ENCODE measurements around the gene FAM20A.
"Not testable (repeated sequence)": the region's sequence is repeated elsewhere in the genome, so short reads cannot be mapped to it uniquely, and the experiment has no call there.

Gene FAM20A

DNA sequence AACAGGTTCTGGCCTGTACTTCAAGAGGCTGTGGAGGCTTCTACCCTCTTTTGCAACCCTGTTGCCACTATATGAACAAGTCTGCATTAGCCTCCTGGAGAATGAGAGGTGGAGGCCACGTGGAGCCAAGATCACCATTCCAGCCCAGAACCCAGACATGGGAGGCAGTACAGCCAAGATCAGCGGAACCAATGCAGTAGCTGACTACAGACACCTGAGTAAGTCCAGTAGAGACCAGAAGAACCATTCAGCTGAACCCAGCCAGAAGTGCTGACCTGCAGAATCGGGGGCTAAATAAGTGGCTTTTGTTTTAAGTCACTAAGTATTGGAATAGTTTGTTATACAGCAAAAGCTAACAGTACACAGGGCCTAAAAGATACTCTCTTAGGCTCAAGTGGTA lies 12.1 kb downstream of the FAM20A start:
- DNase-seq (ENCODE audit: low spot score): no peak

DNA sequence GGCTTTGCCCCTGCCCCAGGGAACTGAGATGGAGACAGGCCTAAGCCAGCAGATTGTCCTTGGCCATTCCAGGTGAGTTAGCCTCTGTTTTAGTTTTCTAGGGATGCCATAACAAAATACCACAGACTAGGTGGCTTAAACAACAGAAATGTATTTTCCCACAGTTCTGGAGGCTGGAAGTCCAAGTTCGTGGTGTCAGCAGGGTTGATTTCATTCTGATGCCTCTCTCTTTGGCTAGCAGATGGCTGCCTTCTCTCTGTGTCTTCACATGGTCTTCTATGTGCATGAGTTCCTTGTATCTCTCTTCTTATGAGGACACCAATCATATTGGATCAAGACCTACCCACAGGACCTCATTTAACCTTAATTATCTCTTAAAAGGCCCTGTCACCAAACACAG lies 12.8 kb downstream of the FAM20A start:
- DNase-seq (ENCODE audit: low spot score): no peak

DNA sequence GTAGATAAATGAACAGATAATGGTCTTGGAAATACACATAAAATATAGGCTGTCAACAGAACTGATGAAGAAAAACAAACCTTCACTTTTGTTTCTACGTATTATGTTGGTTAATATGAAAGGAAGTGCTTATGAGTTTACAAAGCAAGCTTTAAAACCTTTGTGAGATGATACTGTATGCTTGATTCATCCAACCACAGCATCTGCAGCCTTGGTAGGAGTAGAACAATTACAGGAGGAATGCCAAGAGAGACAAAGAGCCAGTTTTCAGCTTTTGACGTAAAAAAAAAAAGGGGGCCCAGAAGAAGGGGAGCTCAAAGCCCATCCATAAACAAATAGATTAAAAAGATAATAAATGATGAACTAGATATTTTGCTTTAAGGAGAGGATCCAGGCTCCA lies 13.3 kb downstream of the FAM20A start:
- DNase-seq (ENCODE audit: low spot score): no peak

DNA sequence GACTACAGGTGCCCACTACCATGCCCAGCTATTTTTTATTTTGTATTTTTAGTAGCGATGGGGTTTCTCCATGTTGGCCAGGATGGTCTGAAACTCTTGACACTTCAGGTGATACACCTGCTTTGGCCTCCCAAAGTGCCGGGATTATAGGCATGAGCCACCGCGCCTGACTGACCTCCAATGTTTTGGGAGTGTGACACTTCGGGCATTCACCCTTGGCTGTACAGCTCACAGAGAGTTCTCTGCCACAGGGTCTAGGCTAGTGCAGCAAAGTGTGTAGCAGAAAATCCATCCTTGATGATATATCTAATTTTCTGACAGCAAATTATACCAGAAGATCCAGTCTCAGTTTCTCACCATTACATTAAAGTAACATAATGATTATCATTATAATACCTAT lies 14.1 kb downstream of the FAM20A start:
- DNase-seq (ENCODE audit: low spot score): no peak

DNA sequence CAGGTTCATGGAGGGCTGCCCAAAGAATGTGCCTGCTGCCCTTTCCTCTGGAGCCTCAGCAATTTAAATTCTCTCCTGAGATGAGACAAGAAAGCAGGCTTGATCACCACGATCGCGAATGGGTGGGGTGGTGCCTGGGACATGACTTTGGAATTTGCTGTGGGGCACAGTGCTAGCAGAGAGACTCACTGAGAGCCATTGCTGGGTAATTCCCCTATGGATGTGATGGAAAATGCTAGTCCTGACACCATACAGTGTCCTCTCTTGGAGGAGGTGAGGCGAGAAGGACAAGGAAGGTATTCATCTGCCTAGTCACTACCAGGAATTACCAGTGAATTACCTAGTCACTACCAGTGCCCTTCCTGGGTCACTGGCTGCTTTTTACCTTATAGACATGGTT lies 15.5 kb downstream of the FAM20A start:
- DNase-seq (ENCODE audit: low spot score): no peak

DNA sequence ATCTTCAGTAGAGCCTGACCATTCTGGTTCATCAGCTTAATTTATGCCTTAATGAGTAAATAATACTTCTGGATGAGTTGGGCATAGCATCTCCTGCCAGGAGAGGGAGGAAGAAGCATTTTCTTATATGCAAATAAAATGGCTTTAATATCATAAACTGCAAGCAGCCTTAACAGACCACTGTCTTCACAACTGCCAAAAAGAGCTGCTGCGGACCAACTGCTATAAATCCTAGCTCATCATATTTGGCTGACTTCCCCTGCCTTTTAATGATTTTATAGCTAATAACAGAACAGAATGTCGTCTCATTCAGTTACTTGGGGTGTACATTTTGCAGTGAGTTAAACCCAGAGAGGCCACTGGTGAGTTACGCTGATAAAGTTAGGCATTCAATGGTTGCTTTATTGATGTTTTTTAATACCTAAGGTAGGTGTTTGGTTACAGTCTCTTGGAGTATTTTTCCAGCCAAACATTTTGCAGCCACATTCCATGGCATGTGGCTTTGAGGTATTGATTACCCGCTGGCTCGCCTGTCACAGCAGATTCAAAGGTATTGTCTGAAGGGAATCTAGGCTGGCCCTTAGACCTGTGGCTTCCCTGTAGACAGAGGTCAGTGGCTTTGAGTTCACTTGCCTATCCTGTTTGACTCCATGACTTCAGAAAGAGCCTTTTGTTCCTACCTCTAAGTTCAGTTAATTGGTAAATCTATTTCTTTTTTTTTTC lies 16.4 kb downstream of the FAM20A start:
- DNase-seq (ENCODE audit: low spot score): peak; percentile 59

DNA sequence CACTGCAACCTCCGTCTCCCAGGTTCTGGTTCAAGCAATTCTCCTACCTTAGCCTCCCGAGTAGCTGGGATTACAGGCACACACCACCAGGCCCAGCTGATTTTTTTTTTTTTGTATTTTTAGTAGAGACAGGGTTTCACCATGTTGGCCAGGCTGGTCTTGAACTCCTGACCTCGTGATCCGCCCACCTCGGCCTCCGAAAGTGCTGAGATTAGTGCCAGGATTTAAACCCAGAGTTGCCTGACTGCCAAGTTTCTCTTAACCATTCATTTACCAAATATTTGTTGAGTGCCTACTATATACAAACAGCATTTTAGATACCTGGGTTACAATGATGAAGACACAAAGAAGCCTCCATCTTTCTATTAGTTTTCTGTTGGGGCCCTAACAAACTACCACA lies 18.3 kb downstream of the FAM20A start:
- DNase-seq (ENCODE audit: low spot score): not testable (repeated sequence)

DNA sequence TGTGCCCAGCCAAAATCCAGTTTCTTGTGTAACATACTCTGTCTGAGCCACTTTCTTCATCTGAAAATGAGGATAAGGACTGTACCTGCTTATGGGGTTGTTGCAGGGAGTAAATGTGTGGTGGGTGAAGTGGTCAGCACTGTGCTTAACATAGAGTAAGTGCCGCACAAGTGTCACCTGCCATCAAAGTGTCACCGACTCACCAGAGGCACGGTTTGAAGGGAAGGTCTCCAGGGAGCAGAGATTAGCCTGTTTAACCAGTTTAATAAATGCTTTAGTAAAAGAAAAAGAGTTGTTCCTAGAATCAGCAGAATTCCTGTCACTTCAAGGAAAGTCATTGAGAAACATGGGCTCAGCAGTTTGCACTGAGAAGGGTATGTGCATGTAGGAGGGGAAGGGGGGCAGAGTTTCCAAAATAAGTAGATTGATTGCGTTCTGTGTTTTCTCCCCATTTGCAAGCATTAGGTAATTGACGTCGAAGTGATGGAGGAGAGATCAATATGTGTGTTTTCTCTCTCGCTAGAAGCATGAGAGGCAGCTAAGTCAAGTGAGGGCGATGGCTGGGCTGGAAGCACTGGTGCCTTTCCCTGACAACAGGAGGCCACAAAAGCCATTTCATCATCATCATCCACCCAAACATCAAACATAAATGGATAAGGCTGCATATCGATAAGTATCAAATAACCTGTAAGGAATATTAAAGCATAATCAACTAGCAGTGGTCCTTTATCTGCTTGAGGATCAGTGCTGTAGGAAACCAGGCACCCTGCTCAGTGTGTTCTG lies 19.1 kb downstream of the FAM20A start:
- DNase-seq (ENCODE audit: low spot score): no peak

DNA sequence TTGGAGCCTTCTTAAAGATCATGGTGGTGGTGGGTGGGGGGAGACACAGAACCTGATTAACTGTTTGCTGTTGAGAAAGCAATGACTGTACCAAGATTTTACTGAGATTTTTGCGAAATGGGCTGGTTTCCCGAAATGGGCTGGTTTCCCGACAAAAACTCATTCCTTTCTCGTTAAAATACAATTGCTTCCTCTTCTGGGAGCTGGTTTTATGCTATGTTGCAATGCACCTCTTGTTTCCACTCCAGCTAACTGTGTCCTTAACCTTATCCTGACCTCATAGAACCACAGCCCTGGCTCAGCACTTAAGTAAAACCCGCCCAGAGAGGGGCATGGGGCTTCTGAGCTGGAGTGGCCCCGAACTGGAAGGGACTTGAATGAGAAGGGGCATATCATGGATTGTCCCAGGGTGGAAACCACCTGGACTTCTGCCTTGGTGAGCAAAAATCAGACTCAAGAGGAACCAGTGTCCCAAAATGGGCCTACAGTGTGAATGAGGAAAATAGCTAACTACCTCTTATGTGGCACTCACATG lies 20.9 kb downstream of the FAM20A start:
- DNase-seq (ENCODE audit: low spot score): peak; percentile 55

DNA sequence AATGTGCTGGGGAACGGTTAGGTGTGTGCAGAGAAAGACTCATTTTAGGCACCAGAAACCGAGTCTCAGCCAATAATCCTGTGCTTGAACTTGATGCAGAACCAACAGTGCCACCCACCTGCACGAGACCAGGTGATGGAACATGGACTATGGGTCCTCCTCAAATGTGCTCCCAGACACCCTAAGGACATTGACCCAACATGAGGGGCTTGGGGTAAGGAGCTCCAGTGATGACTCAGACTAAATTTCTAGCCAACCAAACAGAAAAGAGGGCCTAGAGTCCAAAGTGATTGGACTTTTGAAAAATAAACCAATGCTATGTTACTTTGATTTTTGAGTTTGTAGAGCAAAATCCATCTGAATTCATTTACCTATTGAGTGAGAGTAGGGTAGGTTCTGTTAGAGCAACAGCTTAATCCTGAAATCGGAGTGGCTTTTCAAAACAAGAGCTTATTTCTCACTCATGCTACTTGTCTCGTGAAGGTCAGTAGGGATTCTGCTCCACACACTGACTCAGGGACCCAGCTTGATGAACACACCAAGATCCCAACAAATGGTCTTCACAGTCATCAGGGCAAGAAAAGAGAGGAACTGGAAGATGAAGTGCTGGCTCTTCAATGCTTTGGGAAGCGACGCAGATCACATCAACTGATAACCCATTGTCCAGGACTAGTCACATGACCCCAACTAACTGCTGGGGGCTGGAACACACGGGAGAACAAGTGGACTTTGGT lies 21.8 kb downstream of the FAM20A start:
- no peak for DNase-seq (ENCODE audit: low spot score)

DNA sequence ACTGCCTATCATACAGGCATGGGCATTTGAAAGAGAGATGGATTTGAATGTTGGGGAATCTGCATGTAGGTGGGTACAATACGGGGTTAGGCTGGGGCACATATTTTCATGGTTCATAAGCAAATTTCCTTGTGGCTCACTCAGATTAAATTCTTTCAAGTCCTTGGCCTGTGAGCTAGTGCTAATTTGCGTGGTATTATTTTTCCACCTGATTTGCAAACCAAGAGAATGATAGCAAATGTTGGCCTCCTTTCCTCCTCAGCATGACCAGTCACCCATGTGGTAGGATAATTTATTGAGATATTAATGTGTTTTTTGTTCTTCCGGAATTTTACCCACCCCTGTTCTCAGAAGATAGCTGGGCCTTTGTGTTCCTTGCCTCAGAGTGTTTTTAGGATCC lies 22.9 kb downstream of the FAM20A start:
- no peak for DNase-seq (ENCODE audit: low spot score)

DNA sequence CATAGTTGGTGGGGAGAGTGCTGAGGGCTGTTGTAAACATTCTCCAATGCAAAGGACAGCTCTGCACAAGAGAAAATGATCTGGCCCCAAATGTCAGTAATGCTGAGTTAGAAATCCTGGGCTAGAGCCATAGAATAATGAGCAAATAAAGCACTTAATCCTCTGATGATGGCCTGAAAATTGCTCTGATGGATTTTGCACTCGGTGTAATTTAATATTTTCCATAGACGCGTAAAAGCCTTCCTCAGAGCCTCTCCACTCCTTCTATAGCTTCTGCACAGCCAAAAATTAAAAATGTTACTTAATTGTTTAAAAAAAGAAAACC lies 23.7 kb downstream of the FAM20A start:
- no peak for DNase-seq (ENCODE audit: low spot score)

DNA sequence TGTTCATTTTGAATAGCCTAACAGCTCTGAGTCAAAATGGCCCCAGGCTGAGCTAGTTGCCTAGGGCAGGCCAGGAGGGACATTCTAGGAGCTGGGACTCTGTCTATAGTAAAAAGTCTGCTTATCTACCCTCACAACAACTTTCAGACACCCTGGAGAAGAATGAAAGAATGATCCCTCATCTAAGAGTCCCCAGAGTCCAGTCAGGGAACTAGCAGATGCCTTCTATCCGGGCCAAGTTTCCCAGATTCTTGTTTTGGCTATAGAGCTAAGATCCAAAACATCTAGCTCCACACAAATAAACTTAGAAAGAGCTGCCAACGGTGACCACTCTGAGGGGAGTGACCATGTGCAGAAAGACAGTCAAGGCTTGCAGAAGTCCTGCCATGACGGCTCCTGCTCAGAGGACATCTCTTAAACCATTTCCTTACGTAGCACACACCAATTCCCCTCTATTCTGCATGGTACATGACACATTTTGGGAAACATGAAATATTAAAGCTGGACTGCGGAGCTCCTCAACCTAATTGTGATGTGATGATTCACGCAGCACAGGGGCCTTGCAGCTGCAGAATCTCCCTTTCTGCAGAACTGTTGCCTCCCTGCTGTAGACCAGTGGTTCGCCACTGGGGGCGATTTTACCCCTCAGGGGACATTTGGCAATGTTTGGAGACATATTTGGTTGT lies 24.2 kb downstream of the FAM20A start:
- DNase-seq (ENCODE audit: low spot score): no peak

DNA sequence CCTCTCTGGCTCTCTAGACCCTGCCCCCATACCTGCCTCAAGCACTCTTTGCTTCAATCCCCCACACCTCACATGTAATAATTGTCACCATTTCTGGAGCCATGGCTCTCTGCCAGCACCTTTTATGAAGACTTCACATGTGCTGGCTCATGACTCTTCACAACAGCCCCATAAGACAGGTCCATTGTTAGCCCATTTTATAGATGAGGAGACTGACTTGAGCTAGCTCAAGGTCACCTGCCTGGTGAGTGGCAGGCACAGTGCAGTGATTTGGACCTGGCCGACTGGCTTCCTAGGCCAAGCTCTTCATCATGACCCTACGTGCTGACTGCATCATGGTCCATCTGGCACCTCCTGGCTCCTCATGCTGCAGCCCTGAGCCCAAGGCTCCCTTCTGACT lies 25.0 kb downstream of the FAM20A start:
- no peak for DNase-seq (ENCODE audit: low spot score)

DNA sequence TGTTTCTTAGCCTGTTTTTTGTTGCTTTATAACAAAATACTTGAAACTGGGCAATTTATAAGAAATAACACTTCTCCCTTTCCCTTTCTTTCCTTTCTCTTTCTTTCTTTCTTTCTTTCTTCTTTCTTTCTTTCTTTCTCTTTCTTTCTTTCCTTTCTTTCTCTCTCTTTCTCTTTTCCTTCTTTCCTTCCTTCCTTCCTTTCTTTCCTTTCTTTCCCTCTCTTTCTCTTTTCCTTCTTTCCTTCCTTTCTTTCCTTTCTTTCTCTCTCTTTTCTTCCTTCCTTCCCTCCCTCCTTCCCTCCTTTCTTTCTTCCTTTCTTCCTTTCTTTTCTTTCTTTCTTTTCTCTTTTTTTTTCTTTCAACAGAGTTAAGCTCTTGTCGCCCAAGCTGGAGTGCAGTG lies 27.8 kb downstream of the FAM20A start:
- no peak for DNase-seq (ENCODE audit: low spot score)

DNA sequence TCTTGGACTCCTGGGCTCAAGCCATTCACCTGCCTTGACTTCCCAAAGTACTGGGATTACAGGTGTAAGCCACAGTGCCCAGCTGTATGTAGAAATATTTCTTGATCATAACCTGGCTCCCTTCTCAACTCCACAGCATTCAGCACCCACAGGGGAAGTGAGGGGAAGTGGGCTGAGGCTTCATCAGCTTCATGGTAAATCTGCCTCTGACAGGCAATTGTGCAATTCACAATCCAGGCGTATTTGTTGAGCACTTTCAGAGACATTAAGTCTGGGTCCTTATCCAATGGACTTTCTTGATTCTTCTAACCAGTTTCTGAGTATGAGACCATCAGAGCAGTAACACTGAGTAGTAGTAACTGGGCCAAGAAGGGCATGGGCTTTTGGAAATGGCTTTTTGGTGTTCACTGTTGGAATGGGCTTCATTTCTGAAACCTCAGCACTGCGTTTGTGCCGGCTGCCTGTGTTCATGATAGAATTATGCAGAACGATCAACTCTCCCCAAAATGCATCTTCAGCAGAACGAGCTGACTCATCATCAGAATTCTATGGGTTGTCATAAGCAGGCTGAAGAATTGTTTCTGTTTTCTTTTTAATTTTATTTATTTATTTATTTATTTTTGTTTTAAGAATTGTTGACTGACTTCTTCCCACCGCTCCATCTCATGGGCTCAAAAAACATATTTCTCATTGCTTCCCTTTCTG lies 28.9 kb downstream of the FAM20A start:
- DNase-seq (ENCODE audit: low spot score): no peak

DNA sequence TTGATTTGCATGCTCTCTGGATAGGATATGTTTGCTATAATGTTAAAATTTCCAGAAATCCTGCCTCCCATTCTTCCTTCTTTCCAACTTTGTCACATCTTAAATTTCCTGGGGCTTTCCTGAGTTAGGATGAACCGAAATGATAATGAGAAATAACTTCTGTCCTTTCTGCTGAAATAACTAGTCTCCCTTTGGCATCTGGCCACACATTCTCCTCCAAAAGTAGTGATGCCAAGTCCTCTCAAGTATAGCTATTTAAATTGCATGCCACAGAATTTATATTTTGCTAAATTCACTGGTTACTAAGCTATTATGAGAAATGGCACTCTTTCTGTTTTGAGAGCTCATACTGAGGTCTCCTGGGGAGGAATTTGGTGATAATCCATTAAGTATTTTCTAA lies 30.6 kb downstream of the FAM20A start:
- DNase-seq (ENCODE audit: low spot score): no peak

DNA sequence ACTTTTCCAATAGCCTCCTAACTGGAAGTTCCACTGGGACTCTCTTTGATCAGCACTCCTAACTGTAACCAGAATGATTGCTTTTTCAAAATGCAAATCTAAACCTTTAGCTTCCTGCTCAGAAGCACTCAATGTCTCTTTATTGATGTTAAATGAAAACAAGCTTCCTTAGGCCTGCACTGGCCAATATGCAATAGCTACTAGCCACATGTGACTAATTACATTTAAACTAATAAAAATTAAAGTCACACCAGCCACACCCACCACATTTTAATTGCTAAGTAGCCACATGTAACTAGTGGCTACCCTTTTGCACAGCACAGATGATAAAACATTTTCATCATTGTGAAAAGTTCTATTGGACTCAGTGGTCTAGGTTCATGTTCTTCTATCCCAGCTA lies 31.8 kb downstream of the FAM20A start:
- no peak for DNase-seq (ENCODE audit: low spot score)

DNA sequence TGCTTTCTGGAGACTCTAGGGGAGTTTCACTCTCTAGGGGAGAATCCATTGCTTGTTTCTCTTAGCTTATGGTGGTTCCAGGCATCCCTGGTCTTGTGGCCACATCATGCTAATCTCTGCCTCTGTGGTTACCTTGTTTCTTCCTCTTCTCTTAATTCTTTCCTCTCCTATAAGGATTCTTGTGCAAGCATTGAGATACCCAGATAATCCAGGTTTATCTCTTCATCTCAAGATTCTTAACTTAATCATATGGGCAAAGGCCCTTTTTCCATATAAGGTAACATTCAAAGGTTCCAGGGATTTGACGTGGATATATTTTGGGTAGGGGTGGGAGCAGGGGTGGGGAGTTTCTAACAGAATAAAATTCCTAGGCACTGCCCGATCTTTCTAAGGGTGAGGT lies 32.6 kb downstream of the FAM20A start:
- no peak for DNase-seq (ENCODE audit: low spot score)

DNA sequence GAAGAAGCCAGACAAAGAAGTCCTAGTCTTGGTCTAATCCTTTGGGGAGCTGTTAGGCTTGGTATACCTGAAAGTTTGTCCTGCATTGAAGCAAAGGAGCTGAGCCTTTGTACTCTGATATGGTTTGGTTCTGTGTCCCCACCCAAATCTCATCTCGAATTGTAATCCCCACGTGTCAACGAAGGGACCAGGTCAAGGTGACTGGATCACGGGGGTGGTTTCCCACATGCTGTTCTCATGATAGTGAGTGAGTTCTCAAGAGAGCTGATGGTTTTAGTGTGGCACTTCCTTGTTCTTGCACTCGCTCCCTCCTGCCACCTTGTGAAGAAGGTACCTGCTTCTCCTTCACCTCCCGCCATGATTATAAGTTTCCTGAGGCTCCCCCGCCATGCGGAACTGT lies 33.6 kb downstream of the FAM20A start:
- DNase-seq (ENCODE audit: low spot score): no peak

DNA sequence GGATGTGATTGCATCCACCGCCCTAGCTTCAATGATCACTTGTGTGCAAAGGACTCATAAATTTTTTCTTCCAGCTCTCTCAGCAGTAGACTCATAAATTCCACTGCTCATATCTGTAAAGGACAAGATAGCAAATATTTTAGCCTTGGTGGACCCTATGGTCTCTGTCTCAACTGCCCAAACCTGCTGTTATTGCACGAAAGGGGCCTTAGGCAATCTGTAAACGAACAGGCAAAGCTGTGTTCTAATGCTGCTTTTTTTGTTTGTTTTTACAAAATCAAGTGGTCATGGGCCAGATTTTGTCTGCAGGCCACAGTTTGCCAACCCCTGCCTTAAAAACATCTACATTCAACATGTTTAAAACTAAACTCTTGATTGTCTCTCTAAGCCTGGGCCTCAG lies 34.1 kb downstream of the FAM20A start:
- peak; percentile 25 for DNase-seq (ENCODE audit: low spot score)

DNA sequence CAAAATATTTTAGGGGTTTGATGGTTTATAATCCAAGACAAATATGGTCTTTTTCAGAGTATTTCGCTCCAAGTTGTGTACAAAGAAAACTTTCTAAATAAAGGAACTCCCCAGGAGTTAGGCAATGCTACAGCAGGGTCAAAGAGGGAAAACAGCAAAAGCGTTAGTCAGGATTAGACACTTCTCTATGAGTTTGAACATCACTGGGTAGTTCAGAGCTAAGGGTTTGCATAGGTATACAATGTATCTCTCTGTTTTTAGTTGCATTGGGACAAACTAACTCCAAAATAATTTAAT lies 34.8 kb downstream of the FAM20A start:
- DNase-seq (ENCODE audit: low spot score): no peak
